GM12801 (cell line): ENCODE data around the gene UBTF.

Experiments used
- TF ChIP-seq, protein P1 (sequence below): IDR thresholded peaks from one replicate; pipeline ENCODE4 v1.5.1; 2011; ENCODE audit warnings: control low read depth; ENCODE audit not compliant: insufficient read length; ENCODE audit errors: extremely low read depth

Gene UBTF

DNA sequence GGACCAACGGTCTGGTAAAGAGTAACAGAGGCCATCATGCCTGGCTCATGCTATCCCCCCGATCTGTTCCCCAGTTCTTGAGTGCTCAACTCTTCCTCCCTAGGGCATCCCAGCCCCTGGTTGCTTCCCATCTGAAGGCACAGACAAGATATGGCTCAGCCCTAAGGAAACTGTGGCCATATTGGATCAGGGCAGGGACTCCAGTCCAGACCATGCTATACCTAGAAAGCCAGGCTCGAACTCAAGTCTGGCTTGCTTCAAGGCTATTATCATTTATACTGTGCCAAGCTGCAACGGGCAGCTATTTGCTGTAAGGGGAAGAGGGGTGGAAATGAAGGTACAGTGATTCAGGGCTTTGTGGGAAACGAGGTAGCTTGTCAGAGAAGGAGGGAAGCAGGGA is 2.8 kb downstream of the UBTF start:
- TF ChIP-seq, protein P1, sequence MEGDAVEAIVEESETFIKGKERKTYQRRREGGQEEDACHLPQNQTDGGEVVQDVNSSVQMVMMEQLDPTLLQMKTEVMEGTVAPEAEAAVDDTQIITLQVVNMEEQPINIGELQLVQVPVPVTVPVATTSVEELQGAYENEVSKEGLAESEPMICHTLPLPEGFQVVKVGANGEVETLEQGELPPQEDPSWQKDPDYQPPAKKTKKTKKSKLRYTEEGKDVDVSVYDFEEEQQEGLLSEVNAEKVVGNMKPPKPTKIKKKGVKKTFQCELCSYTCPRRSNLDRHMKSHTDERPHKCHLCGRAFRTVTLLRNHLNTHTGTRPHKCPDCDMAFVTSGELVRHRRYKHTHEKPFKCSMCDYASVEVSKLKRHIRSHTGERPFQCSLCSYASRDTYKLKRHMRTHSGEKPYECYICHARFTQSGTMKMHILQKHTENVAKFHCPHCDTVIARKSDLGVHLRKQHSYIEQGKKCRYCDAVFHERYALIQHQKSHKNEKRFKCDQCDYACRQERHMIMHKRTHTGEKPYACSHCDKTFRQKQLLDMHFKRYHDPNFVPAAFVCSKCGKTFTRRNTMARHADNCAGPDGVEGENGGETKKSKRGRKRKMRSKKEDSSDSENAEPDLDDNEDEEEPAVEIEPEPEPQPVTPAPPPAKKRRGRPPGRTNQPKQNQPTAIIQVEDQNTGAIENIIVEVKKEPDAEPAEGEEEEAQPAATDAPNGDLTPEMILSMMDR = no peak

DNA sequence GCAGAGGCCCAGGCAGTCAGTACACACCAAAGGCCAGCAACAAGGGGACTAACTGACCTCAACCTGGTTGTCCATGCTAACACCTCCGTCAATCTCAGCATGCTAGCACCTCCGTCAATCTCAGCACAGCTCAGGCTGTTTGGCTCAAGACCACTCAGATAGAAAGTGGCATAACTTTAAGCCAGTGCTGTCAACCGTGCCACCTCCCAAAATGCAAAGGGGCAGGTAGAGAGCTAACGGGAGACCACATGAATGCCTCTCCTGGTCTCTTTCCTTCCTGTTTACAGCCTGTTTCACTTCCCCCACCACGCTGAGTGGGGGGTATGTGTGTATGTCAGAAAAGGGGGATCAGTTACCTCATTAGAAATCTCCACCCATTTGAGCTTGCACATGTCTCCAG is 3.3 kb downstream of the UBTF start:
- TF ChIP-seq, protein P1 = no peak

DNA sequence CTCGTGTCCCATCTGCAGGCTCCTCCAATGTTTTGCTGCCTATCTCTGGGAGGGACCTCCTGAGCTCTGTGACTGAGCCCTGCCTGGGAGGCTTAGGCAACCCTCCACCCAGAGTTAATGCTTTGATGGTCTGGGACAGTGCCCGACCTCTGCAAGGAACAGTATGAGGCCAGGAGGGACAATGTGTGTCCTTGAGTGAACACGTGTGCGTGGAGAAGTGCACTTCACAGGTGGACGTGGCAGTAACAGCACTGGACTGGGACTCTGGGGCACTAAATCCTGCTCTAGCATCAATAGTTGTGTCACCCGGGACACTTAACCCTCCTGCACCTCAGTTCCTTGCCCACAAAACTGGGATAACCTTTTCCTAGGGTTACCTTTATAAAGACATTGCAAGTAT is 4.6 kb downstream of the UBTF start:
- TF ChIP-seq, protein P1 = no peak

DNA sequence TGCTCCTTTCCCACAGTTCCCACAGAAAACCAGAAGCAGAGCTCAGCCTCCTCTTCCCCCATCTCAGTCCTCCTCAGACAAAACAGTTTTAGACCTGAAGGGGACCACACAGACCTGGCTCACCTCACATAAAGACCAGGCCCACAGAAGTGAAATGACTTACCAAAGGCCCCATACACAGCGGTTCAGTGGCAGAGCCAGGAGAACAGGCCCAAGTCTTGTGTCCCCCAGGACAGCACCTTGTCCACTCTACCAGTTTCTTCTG is 5.3 kb downstream of the UBTF start:
- TF ChIP-seq, protein P1 = no peak

DNA sequence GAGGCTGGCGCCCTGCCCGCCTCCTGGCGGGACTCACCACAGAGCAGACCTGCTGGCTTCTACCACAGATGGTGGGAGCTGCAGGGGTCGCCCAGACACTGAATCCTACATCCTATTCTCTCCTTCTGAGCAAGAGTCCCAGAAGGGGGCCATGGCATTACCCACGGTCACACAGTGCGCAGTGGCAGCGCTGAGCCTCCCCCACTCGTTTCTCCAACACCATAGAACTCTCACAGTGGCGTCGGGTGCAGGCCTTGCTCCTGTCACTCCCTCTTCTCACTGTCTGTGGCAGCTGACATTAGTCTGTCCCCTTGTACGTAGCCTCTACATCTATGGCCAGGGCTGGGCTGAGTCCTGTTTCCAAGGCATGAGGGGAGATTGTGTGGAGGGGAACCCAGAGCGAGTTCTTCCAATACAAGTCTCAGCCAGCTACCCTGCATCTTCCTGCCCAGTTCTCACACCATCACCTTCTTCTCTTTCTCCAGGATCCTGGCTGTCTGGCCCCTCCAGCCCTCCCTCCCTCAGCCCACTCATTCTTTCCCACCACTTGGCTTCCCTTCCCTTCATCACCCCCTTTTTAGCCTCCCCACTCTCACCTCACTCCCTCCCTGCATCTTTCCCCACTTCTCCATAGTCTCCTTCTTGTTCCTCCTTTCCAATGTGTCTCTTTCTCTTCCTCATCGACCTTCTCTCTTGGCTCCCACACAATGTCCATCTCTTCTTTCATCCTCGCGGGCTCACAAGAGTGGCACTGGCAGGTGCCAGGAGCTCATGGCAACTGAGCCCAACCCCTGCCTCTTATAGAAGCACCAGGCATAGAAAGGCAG is 5.9 kb downstream of the UBTF start:
- TF ChIP-seq, protein P1 = no peak

DNA sequence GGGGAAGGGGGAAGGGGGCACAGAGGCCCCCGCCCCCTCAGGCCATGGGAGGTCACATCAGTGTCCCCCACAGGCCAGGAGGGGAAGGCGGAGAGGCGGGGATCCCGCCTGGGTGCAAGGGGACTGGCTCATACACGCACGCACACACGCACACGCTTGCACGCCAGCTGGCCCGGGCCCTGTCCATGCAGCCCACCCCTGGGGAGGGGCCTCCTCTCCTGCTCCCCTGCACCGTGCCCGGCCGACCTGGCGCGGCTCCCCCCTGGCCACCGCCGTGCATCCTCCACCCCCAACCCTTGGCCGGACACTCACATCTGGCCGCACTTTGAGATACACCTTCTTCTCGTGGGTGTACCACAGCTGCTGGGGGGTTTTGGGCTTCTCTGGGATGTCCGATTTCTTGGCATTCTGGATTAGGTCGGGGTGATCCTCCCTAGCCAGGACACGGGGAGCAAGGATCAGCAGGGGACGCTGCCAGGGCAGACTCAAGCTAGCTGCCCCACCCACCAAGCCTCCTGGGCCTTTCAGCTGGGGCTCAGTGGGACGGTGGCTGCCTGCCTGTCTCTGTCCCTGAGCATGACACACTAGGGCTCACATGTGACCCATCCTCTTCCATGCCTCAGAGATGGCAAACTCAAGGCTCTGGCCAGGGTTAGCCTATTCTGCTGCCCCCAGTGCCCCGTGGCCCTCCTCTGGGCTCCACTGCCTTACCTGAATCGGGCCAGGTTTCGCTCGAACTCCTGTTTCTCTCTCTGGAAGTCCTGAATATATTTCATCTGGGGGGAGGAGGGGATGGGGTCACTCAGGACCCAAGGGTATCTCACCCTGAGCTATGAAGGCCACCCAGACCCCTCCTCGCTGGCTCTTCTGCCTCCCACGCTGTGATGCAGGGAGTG is 6.7 kb downstream of the UBTF start:
- TF ChIP-seq, protein P1 = no peak

DNA sequence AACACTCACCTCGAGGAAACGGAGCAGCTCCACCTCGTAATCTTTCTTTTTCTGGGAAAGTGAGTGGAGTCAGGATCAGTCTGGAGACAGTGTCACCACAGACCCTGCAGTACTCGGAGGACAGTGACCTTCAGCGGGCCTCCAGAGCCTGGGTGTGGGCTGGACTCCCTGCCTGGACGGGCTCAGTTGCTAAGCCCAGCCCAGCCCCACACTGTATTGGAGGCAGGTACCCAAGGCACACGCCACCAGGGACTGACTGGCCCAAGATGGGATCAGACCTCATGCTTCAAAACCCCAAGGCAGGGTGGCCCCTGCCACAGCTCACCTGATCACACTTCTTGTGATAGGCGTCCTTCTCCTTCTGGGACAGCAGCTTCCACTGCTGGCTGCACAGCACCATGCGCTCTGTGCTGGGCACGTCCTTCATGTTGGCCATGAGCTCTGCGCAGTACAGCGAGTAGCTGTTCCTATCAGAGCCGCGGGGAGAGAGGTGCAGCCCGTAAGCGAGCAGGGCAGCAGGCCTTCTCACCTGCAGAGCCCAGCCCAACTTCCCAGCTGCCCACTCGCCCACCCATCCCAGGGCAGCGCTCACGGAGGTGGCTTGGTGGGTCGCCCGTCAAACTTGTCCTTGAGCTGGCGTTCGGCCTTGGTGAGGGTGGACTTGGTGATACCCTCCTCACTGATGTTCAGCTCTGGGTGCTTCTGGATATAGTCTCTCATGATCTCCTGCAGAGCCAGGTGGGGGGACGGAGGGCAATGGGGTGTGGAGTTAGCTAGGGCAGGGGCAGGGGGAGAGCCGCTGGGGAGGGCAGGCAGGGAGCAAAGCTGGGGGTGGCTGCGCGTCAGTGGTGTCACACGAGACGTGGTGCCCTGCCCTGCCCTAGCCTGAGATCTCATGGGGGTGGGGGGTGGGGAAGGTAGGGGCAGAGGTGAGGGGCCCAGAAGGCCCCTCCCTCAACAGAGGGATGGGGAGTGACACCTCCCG is 7.9 kb downstream of the UBTF start:
- TF ChIP-seq, protein P1 = no peak
